NAMALWA (cell line): ENCODE data around the gene GOT1.
A peak's percentile ranks its signal among the peaks of the same experiment; 100 is the strongest.

Experiments used
- DNase-seq: peaks from one replicate; pipeline ENCODE4 v3.0.0-alpha.2; 2015; ENCODE audit warnings: low spot score

GOT1 gene

GRCh38 chr10:99430451-99431189, at the start of gene GOT1:
Gene GOT1 (minus strand): TSS chr10:99430624. CDS start chr10:99430565, 59 bp downstream.
- DNase-seq, result peak; percentile 99

- DNase-seq, result peak; percentile 20
These were observed 39.9 kb upstream of the GOT1 start for GRCh38 chr10:99470327-99470726.

GRCh38 chr10:99467236-99467999, 37.0 kb upstream of the GOT1 start:
- DNase-seq, result no peak

GRCh38 chr10:99466632-99467223, 36.3 kb upstream of the GOT1 start:
- DNase-seq, result no peak

- no peak for DNase-seq
These were observed 30.8 kb upstream of the GOT1 start for GRCh38 chr10:99461230-99461629.

GRCh38 chr10:99460070-99460469, 29.6 kb upstream of the GOT1 start:
- DNase-seq, result no peak

GRCh38 chr10:99459217-99459616, 28.8 kb upstream of the GOT1 start:
- no peak for DNase-seq

GRCh38 chr10:99457813-99458212, 27.4 kb upstream of the GOT1 start:
- DNase-seq, result no peak

GRCh38 chr10:99456931-99457288, 26.5 kb upstream of the GOT1 start:
- no peak for DNase-seq

- DNase-seq, result no peak
These were observed 25.9 kb upstream of the GOT1 start for GRCh38 chr10:99456207-99456930.

- no peak for DNase-seq
These were observed 21.6 kb upstream of the GOT1 start for GRCh38 chr10:99451981-99452380.

GRCh38 chr10:99451499-99451788, 21.0 kb upstream of the GOT1 start:
- no peak for DNase-seq

GRCh38 chr10:99450624-99451498, 20.4 kb upstream of the GOT1 start:
- DNase-seq, result no peak

- no peak for DNase-seq
These were observed 19.7 kb upstream of the GOT1 start for GRCh38 chr10:99450156-99450555.

- DNase-seq, result no peak
These were observed 18.6 kb upstream of the GOT1 start for GRCh38 chr10:99449023-99449422.

GRCh38 chr10:99444383-99445045, 14.1 kb upstream of the GOT1 start:
- no peak for DNase-seq

- DNase-seq, result no peak
These were observed 13.1 kb upstream of the GOT1 start for GRCh38 chr10:99443500-99443899.

- DNase-seq, result no peak
These were observed 12.0 kb upstream of the GOT1 start for GRCh38 chr10:99442394-99442793.

- DNase-seq, result no peak
These were observed 8.5 kb upstream of the GOT1 start for GRCh38 chr10:99438890-99439289.

GRCh38 chr10:99435986-99436638, 5.7 kb upstream of the GOT1 start:
- DNase-seq, result peak; percentile 84
